IMR-90 (cell line): ENCODE results near the gene DDI2.

ENCODE experiments used
- BHLHE40 ChIP-seq: fragments of 150-350 bp; IDR thresholded peaks from 2 replicates; pipeline ENCODE4 v1.6.1; 2016; ENCODE audit warnings: mild to moderate bottlenecking, low read depth, low read length
- CEBPB ChIP-seq: IDR thresholded peaks from 2 replicates; pipeline ENCODE4 v1.6.1; 2012; ENCODE audit warnings: low read depth, low read length, improper control_type of control experiment
- ELK1 ChIP-seq: fragments of 150-350 bp; IDR thresholded peaks from 2 replicates; pipeline ENCODE4 v1.6.1; 2016; ENCODE audit warnings: low read depth, mild to moderate bottlenecking, low read length, moderate library complexity, borderline replicate concordance
- MAFK ChIP-seq: IDR thresholded peaks from 2 replicates; pipeline ENCODE4 v1.6.1; 2012; ENCODE audit warnings: low read depth, low read length, improper control_type of control experiment
- MAZ ChIP-seq: IDR thresholded peaks from 2 replicates; pipeline ENCODE4 v1.6.1; 2012; ENCODE audit warnings: low read depth, mild to moderate bottlenecking, low read length, improper control_type of control experiment, moderate library complexity, borderline replicate concordance
- POLR2A ChIP-seq: IDR thresholded peaks from 2 replicates; pipeline ENCODE4 v1.6.1; 2012; ENCODE audit warnings: mild to moderate bottlenecking, low read depth, low read length
- RAD21 ChIP-seq: IDR thresholded peaks from 2 replicates; pipeline ENCODE4 v1.6.1; 2012; ENCODE audit warnings: low read length, improper control_type of control experiment
- RFX5 ChIP-seq: IDR thresholded peaks from 2 replicates; pipeline ENCODE4 v1.8.0; 2012; ENCODE audit warnings: low read depth, mild to moderate bottlenecking, low read length, moderate library complexity
- USF2 ChIP-seq: fragments of 150-350 bp; IDR thresholded peaks from 2 replicates; pipeline ENCODE4 v1.6.1; 2017; ENCODE audit warnings: mild to moderate bottlenecking, antibody characterized with exemption, low read length, low read depth
- TF ChIP-seq, protein P1 (sequence below): conservative IDR thresholded peaks from 2 replicates; pipeline ENCODE4 v1.5.1; 2012; ENCODE audit warnings: mild to moderate bottlenecking, low read depth, low read length, improper control_type of control experiment

- TF ChIP-seq, protein P1, sequence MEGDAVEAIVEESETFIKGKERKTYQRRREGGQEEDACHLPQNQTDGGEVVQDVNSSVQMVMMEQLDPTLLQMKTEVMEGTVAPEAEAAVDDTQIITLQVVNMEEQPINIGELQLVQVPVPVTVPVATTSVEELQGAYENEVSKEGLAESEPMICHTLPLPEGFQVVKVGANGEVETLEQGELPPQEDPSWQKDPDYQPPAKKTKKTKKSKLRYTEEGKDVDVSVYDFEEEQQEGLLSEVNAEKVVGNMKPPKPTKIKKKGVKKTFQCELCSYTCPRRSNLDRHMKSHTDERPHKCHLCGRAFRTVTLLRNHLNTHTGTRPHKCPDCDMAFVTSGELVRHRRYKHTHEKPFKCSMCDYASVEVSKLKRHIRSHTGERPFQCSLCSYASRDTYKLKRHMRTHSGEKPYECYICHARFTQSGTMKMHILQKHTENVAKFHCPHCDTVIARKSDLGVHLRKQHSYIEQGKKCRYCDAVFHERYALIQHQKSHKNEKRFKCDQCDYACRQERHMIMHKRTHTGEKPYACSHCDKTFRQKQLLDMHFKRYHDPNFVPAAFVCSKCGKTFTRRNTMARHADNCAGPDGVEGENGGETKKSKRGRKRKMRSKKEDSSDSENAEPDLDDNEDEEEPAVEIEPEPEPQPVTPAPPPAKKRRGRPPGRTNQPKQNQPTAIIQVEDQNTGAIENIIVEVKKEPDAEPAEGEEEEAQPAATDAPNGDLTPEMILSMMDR, result no peak
- TF ChIP-seq ELK1, result no peak
- TF ChIP-seq CEBPB, result peak; percentile 67; the same call in 1 of the 2 replicates
- TF ChIP-seq POLR2A, result no peak
- peak; percentile 100 for TF ChIP-seq USF2
- peak; percentile 86 for TF ChIP-seq BHLHE40
- TF ChIP-seq MAZ, result no peak
- TF ChIP-seq RAD21, result no peak
- no peak for TF ChIP-seq MAFK
- TF ChIP-seq RFX5, result no peak
Measured at GRCh38 chr1:15603050-15603965, 13.9 kb upstream of the DDI2 start.
